Astrocyte (in vitro differentiated cells and primary cell): Measurements from ENCODE around the gene ANP32A.

Source experiments
- CTCF ChIP-seq: IDR thresholded peaks from 2 replicates; pipeline ENCODE4 v1.5.1; 2011; ENCODE audit warnings: low read depth, mild to moderate bottlenecking, inconsistent platforms, low read length, moderate library complexity; ENCODE audit not compliant: insufficient read depth
- EZH2 ChIP-seq: IDR thresholded peaks from 2 replicates; pipeline ENCODE4 v1.6.1; 2012; ENCODE audit warnings: mild to moderate bottlenecking, low read length, inconsistent platforms; ENCODE audit not compliant: insufficient read depth

- TF ChIP-seq EZH2 = no peak
- TF ChIP-seq CTCF = no peak
Measured at GRCh38 chr15:68797191-68797590, 23.5 kb downstream of the ANP32A start.
